Measurements from ENCODE around the gene BICD1. TPM values are rescaled to one million over a fixed set of nuclear protein-coding genes. Genes with fewer than 3 reads are reported as not detected.
"Not testable (repeated sequence)": the region's sequence is repeated elsewhere in the genome, so short reads cannot be mapped to it uniquely, and the experiment has no call there.

Gene BICD1
- total and polyA plus RNA-seq, 9 donors = 7.7 to 16.9 (median 9.4) TPM

GRCh38 chr12:32099275-32099674 lies 7.4 kb upstream of the BICD1 start:
- H3K4me1 ChIP-seq (ENCODE audit: control insufficient read depth, insufficient read depth, low read length); DNase-seq; H3K27ac ChIP-seq (ENCODE audit: low read length); H3K36me3 ChIP-seq (ENCODE audit: control insufficient read depth, insufficient read depth, low read length); H3K9me3 ChIP-seq (replicated peaks; ENCODE audit: control insufficient read depth, low read depth, low read length); H3K4me3 ChIP-seq (ENCODE audit: low read length); H3K27me3 ChIP-seq (ENCODE audit: control insufficient read depth, insufficient read depth, low read length): not testable (repeated sequence)
- WGBS (ENCODE audit: insufficient coverage) = no CpG with 5 or more reads among the region's 1 CpG

- no peaks in the 10 kb centered on the region for H3K36me3 ChIP-seq (ENCODE audit: control insufficient read depth, insufficient read depth, low read length)
- H3K4me1 ChIP-seq (ENCODE audit: control insufficient read depth, insufficient read depth, low read length) = no peaks in the 10 kb centered on the region
- DNase-seq = no peak
- WGBS (ENCODE audit: insufficient coverage) = no CpG with 5 or more reads among the region's 4 CpGs
- no peaks in the 10 kb centered on the region for H3K27me3 ChIP-seq (ENCODE audit: control insufficient read depth, insufficient read depth, low read length)
- H3K27ac ChIP-seq (ENCODE audit: low read length) = no peak overlapping the region
- no peaks in the 10 kb centered on the region for H3K9me3 ChIP-seq (replicated peaks; ENCODE audit: control insufficient read depth, low read depth, low read length)
- no peak overlapping the region for H3K4me3 ChIP-seq (ENCODE audit: low read length)
These were observed 6.3 kb upstream of the BICD1 start for GRCh38 chr12:32100361-32100760.

GRCh38 chr12:32100888-32101287 lies 5.8 kb upstream of the BICD1 start:
- WGBS (ENCODE audit: insufficient coverage) = 83% methylated on average over 4 of the region's 5 CpGs
- Histone ChIP-seq H3K4me1 (ENCODE audit: control insufficient read depth, insufficient read depth, low read length) (no peaks in the 10 kb centered on the region), H3K36me3 (ENCODE audit: control insufficient read depth, insufficient read depth, low read length) (no peaks in the 10 kb centered on the region), H3K27ac (ENCODE audit: low read length) (no peak overlapping the region), H3K4me3 (ENCODE audit: low read length) (no peak overlapping the region), H3K27me3 (ENCODE audit: control insufficient read depth, insufficient read depth, low read length) (no peaks in the 10 kb centered on the region), H3K9me3 (replicated peaks; ENCODE audit: control insufficient read depth, low read depth, low read length) (no peaks in the 10 kb centered on the region)
- no peak for DNase-seq

DNA sequence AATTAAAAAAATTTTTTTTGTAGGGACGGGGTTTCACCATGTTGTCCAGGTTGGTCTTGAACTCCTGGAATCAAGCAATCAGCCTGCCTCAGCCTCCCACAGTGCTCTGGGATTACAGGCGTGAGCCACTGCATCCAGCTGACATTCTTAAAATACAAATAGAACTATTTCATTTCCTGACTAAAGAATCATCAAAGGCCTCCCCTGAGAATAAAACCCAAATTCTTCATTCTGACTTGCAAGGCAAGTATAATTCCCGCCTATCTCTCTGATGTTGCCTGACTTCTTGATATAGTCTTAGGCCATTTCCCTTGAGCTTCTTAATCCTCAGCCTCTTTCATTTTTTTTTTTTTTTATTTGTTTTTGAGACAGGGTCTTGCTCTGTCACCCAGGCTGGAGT lies 4.4 kb upstream of the BICD1 start:
- no peaks in the 10 kb centered on the region for H3K9me3 ChIP-seq (replicated peaks; ENCODE audit: control insufficient read depth, low read depth, low read length)
- no peaks in the 10 kb centered on the region for H3K36me3 ChIP-seq (ENCODE audit: control insufficient read depth, insufficient read depth, low read length)
- H3K27ac ChIP-seq (ENCODE audit: low read length) = no peak overlapping the region
- DNase-seq = no peak
- peaks cover 3% of the 10 kb centered on the region for H3K4me1 ChIP-seq (ENCODE audit: control insufficient read depth, insufficient read depth, low read length)
- WGBS (ENCODE audit: insufficient coverage) = 68% methylated on average over 3 of the region's 3 CpGs
- H3K27me3 ChIP-seq (ENCODE audit: control insufficient read depth, insufficient read depth, low read length) = no peaks in the 10 kb centered on the region
- H3K4me3 ChIP-seq (ENCODE audit: low read length) = no peak overlapping the region

DNA sequence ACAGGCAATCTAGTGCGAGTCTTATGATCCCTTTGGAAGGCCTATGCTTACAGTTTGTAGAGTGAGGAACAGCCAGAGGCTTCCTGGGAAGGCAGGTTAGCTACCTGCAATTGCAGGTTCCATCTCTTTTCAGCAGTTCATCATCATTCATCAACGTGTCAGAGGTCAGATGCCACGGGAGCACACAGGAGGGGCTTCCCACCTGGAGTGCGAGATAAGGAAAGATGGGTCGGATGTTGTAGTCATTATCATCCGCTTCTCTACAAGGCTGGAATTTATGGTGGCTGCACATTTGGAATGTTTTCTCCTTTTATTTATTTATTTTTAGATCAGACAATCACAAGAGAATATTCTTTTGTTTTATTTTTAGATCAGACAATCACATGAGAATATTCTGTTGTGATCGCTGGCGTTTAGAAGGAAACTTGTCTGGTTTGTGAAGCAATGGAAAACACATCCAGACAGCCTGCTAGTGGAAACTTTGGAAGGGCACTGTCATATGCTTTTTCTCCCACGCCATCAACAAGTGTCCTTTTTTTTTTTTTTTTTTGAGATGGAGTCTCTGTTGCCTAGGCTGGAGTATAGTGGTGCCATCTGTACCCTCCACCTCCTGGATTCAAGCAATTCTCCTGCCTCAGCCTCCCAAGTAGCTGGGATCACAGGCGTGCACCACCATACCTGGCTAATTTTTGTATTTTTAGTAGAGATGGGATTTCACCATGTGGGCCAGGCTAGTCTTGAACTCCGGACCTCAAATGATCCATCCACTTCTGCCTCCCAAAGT lies 1.9 kb upstream of the BICD1 start:
- Histone ChIP-seq H3K36me3 (ENCODE audit: control insufficient read depth, insufficient read depth, low read length) (no peaks in the 10 kb centered on the region), H3K9me3 (replicated peaks; ENCODE audit: control insufficient read depth, low read depth, low read length) (no peaks in the 10 kb centered on the region), H3K27me3 (ENCODE audit: control insufficient read depth, insufficient read depth, low read length) (no peaks in the 10 kb centered on the region), H3K27ac (ENCODE audit: low read length) (no peak overlapping the region), H3K4me1 (ENCODE audit: control insufficient read depth, insufficient read depth, low read length) (peaks cover 11% of the 10 kb centered on the region), H3K4me3 (ENCODE audit: low read length) (no peak overlapping the region)
- DNase-seq = peak; percentile 22
- WGBS (ENCODE audit: insufficient coverage) = 33% methylated on average over 1 of the region's 11 CpGs

- peaks cover 11% of the 10 kb centered on the region for H3K4me1 ChIP-seq (ENCODE audit: control insufficient read depth, insufficient read depth, low read length)
- DNase-seq = no peak
These were observed 596 bp upstream of the BICD1 start for GRCh38 chr12:32105986-32106516.

DNA sequence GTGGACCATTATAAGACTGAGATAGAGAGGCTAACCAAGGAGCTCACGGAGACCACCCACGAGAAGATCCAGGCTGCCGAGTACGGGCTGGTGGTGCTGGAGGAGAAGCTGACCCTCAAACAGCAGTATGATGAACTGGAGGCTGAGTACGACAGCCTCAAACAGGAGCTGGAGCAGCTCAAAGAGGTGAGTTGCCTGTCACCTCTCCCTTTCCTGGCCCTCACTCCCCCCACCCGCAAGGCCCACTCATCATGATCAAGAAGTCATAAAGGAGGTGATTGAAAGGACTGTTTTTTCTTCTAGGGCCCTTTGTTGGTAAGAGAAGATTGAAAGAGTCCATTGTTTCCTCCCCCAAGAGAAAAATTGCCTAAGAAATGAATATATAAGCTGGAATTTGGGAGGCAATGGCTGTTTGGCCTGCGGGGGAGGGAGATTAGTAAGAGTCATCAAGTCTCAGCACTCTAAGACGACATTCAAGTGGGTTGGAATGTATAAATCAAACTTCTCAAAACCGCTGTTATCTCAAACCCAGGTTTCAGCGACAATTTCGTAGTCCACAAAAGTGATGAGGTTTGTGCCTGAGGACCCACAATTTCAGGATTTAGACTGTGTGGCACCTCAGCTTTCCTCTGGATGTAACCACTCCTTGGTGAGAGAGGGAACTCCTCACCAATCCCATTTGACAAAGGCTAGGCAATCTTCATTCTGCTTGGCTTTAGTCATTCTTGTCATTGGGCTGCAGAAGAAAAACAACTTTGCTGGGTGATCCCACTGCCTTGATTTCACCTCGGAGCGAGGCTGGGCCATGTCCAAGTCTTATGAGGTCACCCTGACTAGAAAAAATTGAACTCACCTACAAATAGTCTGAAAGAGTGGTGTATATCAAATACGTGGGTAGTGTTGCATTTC lies 966 bp downstream of the BICD1 start:
- Histone ChIP-seq H3K9me3 (replicated peaks; ENCODE audit: control insufficient read depth, low read depth, low read length) (no peaks in the 10 kb centered on the region), H3K36me3 (ENCODE audit: control insufficient read depth, insufficient read depth, low read length) (no peaks in the 10 kb centered on the region), H3K4me1 (ENCODE audit: control insufficient read depth, insufficient read depth, low read length) (peaks cover 11% of the 10 kb centered on the region), H3K27me3 (ENCODE audit: control insufficient read depth, insufficient read depth, low read length) (no peaks in the 10 kb centered on the region), H3K27ac (ENCODE audit: low read length) (peak overlapping the region; percentile 76), H3K4me3 (ENCODE audit: low read length) (peak overlapping the region; percentile 63)
- peak; percentile 27 for DNase-seq
- no CpG with 5 or more reads among the region's 14 CpGs for WGBS (ENCODE audit: insufficient coverage)

More at GRCh38 chr12:32105986-32106516, 596 bp upstream of the BICD1 start:
- H3K27ac ChIP-seq (ENCODE audit: low read length) = peak overlapping the region; percentile 82
- H3K36me3 ChIP-seq (ENCODE audit: control insufficient read depth, insufficient read depth, low read length) = no peaks in the 10 kb centered on the region
- H3K27me3 ChIP-seq (ENCODE audit: control insufficient read depth, insufficient read depth, low read length) = no peaks in the 10 kb centered on the region
- no peaks in the 10 kb centered on the region for H3K9me3 ChIP-seq (replicated peaks; ENCODE audit: control insufficient read depth, low read depth, low read length)
- peak overlapping the region; percentile 63 for H3K4me3 ChIP-seq (ENCODE audit: low read length)
- WGBS (ENCODE audit: insufficient coverage) = 10% methylated on average over 24 of the region's 24 CpGs

GRCh38 chr12:32108787-32109186 lies 2.1 kb downstream of the BICD1 start:
- no peaks in the 10 kb centered on the region for H3K27me3 ChIP-seq (ENCODE audit: control insufficient read depth, insufficient read depth, low read length)
- H3K4me1 ChIP-seq (ENCODE audit: control insufficient read depth, insufficient read depth, low read length) = peaks cover 11% of the 10 kb centered on the region
- no peaks in the 10 kb centered on the region for H3K36me3 ChIP-seq (ENCODE audit: control insufficient read depth, insufficient read depth, low read length)
- no peak overlapping the region for H3K27ac ChIP-seq (ENCODE audit: low read length)
- DNase-seq = no peak
- H3K4me3 ChIP-seq (ENCODE audit: low read length) = no peak overlapping the region
- H3K9me3 ChIP-seq (replicated peaks; ENCODE audit: control insufficient read depth, low read depth, low read length) = no peaks in the 10 kb centered on the region

DNA sequence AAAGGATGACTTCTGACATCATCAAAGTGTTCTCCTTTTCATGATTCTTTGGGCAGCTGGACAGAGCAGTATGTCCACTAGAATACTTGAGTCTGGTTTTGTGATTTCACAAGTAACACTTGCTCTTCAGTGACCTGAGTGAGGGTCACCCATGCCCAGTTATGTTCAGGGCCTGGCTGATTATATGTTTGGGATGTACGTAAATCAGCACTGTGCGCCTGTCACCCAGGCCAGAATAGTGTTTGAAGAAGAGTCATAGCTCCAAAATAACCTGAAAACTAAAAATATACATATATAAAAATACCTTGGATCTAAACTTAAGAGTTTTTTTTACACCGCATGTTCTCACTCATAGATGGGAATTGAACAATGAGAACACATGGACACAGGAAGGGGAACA lies 3.8 kb downstream of the BICD1 start:
- H3K9me3 ChIP-seq (replicated peaks; ENCODE audit: control insufficient read depth, low read depth, low read length) = no peaks in the 10 kb centered on the region

DNA sequence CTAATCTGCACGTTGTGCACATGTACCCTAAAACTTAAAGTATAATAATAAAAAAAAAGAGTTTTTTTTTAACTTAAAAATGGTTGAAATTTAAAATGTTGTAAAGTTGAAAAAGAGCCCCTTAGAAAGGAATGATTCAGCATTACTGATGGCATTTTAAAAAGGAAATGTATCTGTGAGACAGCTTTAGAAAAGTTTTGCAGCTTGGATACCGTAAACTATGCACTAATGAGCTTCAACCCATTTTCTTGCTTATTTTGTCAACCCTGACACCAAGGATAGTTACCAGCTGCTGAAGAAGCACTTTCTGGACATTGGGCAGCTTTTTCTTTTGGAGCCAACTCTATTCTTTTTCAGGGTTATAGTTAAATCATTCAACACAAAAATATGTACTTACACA lies 4.3 kb downstream of the BICD1 start:
- H3K9me3 ChIP-seq (replicated peaks; ENCODE audit: control insufficient read depth, low read depth, low read length) = no peaks in the 10 kb centered on the region
- no peaks in the 10 kb centered on the region for H3K27me3 ChIP-seq (ENCODE audit: control insufficient read depth, insufficient read depth, low read length)
- H3K4me3 ChIP-seq (ENCODE audit: low read length) = no peak overlapping the region
- H3K36me3 ChIP-seq (ENCODE audit: control insufficient read depth, insufficient read depth, low read length) = no peaks in the 10 kb centered on the region
- DNase-seq = no peak
- 40% methylated on average over 1 of the region's 2 CpGs for WGBS (ENCODE audit: insufficient coverage)
- peaks cover 14% of the 10 kb centered on the region for H3K4me1 ChIP-seq (ENCODE audit: control insufficient read depth, insufficient read depth, low read length)
- no peak overlapping the region for H3K27ac ChIP-seq (ENCODE audit: low read length)

More for the DNA sequence above, 3.8 kb downstream of the BICD1 start:
- WGBS (ENCODE audit: insufficient coverage) = no CpG with 5 or more reads among the region's 3 CpGs
- no peak overlapping the region for H3K27ac ChIP-seq (ENCODE audit: low read length)
- no peaks in the 10 kb centered on the region for H3K27me3 ChIP-seq (ENCODE audit: control insufficient read depth, insufficient read depth, low read length)
- DNase-seq = no peak
- peaks cover 11% of the 10 kb centered on the region for H3K4me1 ChIP-seq (ENCODE audit: control insufficient read depth, insufficient read depth, low read length)
- no peak overlapping the region for H3K4me3 ChIP-seq (ENCODE audit: low read length)
- H3K36me3 ChIP-seq (ENCODE audit: control insufficient read depth, insufficient read depth, low read length) = no peaks in the 10 kb centered on the region
